Measurements from ENCODE around the gene SLC8A1. TPM values are rescaled to one million over a fixed set of nuclear protein-coding genes. Genes with fewer than 3 reads are reported as not detected.
A peak's percentile ranks its signal among the peaks of the same experiment; 100 is the strongest.

SLC8A1 gene
- polyA plus RNA-seq, 3 donors = 56.1 to 68.8 (median 60.4) TPM

DNA sequence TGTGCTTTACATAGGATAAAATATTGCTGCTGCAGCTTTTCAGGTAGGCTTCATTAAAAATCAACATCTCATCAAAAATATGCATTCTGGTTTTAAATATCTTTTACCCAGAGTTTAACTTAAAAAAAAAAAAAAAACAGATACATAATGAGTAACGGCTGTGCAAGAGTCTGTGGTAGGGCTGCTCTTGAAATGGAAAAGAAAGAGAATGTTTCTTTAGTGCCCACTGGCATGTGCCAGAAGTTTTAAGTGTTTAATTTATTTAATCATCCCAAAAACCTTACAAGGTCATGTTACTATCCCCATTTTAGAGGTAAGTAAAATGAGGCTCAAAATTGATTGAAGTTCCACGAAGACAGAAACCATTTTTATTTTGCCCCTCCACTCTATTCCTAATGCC, 92.1 kb downstream of the SLC8A1 start:
- DNase-seq = no peak

DNA sequence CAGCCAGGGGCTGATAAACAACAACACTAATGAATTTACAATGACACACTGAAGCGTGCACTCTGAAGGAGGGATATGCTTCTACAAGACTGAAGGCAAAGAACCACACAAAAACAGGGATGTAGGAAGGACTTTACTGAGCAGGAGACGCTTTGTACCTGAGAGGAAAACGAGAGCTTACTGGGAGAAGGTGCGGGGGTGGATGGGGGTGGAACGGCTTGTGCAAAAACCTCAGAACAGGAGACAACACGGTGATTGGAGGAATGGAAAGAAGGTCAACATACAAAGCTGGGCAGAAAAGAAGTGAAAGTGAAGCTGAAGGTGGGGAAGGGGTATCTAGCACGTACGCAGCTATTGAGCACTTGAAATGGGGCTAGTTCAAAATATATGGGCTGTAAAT, 93.1 kb downstream of the SLC8A1 start:
- DNase-seq = no peak

DNA sequence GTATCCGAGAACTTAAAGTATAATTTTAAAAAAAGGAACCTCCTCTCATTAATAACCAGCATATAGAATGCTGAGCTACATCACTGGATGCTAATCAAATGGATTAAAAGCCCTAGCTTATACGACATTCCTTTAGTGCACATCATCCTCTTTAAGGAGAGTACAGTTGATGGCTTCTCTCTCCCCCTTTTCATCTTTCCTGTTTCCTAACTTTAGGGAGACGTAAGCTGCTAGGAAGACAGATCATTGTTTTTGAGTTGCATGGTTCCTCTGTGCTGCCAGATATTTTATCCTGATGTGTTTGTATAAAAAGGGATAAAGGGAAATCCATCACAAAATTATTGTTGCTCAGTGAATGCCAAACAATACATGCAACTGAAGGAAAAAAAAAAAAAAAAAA, 94.2 kb downstream of the SLC8A1 start:
- DNase-seq = no peak

DNA sequence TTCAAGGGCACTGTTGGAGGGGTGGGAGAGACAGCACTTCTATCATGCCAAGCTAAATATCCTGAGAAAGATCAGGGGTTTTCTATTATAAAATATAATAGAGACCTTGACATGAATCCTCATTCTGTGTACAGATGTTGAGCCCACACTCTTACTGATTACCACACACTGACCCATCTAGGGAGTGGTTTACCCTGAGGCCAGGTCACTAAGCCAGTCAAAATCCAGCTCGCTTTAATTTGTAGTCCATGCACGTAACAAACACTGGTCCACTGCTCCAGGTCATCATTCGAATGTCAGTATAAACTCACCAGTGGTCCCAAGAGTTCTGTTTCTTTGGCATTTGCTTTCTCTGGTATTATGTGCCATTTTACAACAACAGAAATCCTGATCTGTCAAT, 96.4 kb downstream of the SLC8A1 start:
- no peak for DNase-seq

DNA sequence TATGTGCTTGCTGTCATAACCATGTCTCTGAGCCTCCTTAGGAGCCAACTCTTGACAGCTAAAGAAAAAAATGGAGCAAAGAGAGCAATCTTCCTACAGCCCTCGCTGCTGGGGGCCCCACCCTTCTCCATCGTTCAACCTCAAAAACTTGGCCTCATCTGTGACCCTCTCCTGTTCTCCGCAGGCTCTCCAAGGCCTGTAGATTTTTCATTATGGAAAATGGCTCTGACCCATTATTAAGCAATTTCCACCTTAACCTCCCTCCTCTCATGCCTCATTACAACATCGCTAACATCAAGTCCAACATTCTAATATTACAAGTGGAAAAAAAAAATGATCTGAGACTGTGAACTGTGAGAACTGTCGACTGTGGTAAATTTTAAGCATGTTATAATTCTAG, 98.7 kb downstream of the SLC8A1 start:
- no peak for DNase-seq

DNA sequence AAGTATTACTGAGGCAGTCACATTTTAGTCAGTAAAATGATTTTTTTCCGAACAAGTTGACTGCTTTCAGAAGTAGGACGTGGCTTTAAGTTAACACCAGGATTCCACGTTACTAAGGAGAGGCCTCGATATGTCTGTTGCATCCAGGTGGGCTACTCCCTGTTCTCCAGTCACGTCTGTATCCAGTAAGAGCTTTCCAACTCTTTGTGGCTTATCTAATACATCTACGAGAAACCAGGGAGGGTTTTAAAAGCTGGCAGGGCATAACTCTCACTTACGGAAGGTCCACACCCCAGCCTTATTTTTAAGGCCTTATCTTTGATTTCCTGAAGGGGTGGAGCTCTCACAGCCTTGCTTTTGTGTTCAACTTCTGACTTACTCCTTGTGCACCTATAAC, 99.2 kb downstream of the SLC8A1 start:
- no peak for DNase-seq

DNA sequence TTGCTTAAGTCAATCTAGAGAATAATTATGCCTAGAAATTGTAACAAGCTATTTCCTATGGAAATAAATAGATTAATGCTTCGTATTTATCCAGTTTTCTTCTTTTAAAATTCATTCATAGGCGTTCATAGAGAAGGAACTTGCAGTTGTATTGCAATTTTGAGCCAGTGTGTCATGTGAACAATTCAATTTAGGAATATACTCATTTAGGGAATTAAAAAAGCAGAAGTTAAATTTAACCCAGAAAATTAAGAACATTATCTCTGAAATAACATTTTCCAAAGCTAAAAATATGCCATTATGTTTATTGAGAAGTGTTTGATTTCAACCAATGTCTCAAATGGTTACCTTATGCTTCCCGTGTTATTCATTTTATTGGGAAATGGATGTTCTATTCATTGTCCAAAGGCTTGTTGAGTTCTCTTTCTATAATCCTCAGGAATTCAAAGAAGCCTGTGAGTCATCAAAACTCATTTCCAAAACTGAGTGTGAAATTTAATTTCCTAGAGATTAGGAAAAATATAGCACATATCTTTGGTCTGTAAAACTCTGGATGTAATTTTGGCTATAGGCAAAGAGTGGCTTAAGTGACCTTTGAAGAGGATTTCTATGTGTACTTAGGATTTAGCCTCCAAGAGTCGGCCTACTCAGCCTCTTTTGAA, 99.7 kb downstream of the SLC8A1 start:
- DNase-seq = no peak

DNA sequence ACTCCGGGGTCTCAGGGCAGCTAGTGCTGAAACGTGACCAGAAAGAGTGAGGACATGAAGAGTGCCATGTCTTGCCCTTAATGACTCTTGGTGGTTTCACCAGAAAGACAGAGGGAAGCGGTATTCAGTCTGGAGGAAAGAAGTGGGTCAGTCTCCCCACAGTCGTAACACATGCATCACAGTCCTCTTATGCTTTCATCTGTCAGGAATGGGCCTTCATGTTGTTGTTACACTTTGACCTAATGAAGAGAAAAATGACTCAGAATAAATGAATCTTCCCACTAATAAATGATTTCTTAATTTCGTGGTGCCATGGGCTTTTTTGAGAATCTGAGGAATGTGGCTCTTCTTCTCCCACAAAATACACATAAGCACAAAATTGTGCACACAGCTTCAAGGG, 103.2 kb downstream of the SLC8A1 start:
- DNase-seq = no peak

DNA sequence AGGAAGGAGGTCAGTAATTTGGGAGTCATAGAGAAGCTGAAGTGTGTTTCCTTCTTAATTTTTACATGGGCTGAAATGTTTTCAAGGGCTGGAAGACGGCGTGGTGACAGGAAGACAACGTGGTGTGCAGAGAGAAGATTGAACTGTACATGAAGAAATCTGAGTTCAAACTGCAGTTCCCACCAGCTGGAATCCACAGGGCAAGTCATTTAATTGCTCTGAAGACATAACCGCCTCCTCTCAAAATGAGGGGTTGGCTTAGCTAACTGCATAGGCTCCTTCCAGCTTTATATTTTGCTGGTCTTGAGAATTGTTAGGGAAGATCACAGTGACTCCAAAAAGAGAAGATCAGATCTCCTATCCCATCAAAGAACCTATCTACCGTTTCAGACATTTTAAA, 103.9 kb downstream of the SLC8A1 start:
- no peak for DNase-seq

DNA sequence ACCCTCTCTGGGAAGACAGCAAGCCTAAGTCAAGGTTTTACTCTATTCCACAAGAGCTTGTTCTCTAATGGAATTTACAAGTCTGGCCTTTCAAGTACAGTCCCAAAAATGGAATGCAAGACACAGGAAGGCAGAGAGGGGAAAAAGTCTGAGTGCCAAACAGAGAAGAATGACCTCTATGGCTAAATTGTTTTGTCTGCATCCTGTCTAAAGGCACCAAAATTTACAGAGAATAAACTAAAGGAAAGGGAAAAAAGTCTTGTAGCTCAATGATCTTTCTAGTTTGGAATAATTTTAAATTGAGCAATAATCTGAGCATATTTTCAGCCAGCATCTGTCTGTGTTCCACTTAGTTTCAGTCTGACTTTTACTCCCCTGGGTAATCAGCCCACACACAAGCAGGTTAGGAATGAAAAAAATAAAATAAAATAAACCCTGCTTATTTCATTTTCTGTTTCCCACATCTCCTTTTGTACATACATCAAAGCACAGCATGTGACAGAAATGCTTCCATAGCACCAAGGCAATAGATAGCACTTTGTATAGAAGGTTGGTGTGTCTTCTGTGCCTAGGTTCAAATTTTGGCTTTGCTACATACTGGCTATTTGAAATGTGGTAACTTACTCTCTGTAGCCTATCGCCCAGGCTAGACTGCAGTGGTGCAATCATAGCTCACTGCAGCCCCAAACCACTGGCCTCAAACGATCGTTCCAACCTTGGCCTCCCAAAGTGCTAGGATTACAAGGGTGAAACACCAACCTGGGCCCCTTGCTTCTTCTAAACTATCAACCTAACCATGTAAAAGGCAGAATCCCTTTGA, 105.1 kb downstream of the SLC8A1 start:
- no peak for DNase-seq

DNA sequence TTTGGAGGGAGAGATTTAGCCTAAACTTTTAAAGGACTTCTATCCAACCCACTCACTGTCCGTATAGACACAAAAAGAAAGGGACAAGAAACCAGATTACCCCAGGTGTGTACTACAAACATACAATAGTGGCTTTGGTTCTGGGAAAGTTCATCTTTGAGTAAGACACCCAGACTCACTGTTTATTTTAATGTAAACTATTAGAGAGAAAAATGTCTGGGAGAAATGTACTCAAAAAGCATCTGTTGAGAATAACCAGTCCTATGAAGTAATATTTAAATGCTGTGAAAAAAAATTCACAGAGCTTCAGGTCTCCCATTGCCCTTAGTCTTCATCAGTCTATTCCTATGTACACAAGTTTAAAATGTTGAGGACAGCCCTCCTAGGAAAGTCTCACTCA, 107.5 kb downstream of the SLC8A1 start:
- DNase-seq = no peak

DNA sequence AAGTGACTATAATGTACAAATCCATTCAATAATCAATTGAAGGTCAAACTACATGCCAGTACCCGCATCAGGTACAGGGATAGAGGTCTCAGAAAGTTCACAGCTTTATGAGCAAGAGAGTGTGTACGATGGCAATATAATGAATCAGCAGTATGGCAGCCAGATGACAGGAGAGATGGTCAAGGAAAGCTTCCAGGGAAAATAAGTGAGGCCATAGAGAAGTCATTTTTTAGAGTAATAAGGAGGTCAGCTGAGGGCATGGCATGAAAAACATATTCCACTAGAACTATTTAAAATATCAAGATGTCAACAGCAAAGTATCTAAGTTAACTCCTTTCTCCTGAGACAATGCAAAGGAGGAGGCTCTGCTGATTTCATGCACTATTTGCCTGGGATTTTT, 108.0 kb downstream of the SLC8A1 start:
- no peak for DNase-seq

DNA sequence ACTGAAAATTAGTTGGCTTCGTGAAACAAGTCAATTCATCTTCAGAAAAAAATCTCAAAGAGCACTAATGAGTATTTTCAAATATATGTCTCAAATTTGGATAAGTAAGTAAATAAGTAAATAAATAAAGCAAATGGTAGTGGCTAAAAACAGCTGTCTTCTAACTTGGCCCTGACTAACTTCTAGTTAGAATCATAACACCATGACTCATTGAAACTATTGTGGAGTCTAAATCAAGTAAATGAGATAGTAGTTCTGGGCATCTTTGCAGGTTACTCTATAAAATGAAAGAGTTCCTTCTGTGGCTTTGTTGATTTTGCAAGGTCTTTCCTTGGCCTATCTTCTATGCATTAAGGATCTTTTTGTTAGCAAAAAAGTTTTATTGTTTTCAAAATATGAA, 110.7 kb downstream of the SLC8A1 start:
- no peak for DNase-seq

DNA sequence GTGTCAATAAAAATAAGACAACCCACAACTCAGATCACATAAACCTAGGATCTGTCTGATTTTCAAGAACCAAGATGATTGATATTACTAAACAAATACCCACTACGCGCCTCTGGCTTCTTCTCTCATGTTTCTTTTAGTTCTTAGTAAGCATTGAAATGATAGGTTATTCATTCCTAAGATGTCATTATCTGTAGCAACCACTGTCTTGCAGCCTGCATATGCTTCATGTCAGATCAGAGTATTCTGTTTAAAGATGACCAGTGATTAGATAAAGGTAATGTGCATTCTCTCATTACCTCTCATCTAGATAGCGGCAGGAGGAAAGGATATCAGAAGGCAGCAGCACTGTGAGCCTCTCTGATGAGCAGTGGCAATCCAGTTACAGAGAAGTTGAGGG, 112.9 kb downstream of the SLC8A1 start:
- no peak for DNase-seq

DNA sequence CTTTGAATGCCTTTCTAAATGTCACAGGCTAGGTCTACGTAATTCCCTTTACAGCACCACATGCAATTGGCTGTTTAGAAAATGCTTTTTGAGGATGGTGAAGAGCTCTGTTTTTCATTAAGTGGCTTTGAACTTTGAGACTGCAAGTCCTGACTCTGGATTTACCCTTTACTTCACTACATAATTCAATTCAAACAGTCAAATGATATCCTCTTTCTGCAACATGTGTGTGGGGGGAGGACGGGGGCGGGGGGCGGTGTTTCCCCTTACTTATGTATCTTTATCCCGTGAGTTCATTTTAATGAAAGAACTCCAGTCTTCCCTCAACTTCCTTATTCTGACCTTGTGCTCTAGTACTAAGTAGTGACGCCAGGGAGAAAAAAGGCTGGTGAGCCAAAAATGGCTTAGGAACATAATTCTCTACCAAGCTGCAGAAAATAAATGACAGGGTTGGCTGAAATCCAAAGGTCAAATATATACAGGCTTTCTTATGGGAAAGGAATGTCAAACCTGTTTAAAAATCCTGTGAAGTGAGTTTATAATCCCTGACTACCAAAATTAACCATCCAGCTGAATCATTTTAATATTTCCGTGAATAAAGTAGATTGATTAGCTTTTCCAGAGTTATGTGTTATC, 119.6 kb downstream of the SLC8A1 start:
- DNase-seq = peak; percentile 89

DNA sequence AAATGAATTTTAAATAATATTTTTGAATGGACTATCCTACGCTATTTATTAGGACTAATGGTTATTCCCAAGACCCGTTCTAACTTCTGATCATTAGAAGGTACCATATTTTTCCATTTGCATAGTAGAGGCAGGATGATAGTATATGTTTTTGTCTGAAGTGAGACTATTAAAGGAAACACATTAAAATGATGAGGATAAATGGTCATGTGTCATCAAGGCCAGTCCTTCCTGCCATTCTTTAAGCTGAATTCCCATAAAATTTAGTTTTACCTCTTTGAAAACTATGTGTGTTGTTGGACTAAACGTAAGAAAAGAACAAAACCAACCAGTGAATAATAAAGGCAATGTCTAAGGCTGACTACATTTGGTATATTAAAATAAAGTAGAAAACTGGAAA, 121.8 kb downstream of the SLC8A1 start:
- DNase-seq = no peak

DNA sequence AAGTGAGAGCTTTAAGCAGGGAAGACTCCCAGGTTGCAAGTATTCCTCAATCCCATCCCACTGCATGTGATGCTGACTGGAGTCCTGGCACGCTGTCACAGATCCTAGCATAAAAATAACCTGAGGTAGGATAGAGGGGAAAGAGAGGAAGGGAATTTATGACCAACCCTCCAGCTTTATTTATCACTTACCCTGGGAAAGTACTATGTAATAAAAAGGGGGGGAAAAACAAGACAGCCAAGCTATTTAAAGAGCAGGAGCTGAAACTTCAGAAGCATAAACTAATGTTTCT, 122.2 kb downstream of the SLC8A1 start:
- DNase-seq = no peak

DNA sequence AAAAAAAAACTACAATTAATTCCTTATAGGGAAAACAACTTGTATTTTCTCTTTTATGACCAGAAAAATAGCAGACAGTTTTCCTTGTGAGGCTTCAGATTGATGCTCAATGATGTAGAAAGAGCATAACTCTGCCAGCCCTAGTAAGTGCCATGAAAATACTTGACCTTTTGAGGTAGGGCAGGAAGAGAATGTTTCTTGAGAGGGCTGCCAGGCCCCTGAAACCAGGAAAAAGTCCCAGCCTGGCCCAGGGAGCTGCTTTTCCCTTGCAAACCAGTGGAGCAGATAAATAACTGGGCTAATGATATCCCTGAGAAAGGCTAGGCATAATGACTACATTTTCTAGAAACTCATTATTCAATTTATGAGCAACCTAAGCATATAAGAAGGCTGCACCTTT, 126.8 kb downstream of the SLC8A1 start:
- no peak for DNase-seq

DNA sequence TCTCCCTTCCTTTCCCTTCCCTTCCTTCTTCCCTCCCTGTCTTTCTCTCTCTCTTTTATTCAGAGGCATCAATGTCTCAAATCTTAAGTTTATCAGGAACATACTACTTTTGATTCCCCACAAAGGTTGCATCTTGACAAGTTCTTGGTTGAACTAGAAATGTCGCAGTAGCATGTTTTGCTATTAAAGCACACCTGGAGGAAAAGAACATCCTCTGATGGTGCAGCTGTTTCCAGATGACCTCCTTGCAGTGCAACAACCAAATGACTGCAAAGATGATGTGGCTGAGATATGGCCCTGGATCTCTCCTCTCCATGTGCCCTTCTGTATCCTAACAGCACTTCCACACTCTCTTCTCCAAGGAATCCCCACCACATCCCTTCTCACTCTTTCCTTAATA, 127.2 kb downstream of the SLC8A1 start:
- DNase-seq = no peak

DNA sequence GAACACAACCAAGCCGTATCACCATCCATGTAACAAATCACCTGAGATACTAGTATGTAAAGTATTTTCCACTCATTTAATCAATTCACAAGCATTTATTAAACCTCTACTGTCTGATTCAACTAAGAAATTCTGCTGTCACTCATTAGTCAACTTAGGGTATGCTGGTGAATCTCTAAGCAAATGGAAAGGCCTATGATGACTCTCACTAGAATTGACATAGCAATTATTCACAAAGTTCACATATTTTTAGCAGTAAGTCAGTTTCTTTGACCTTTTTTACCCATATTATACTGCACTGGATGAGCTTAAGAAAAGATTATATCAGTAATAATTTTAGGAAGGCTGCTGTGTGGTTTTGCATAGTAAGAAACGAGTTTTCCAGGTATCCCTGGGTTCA, 130.1 kb downstream of the SLC8A1 start:
- DNase-seq = no peak

DNA sequence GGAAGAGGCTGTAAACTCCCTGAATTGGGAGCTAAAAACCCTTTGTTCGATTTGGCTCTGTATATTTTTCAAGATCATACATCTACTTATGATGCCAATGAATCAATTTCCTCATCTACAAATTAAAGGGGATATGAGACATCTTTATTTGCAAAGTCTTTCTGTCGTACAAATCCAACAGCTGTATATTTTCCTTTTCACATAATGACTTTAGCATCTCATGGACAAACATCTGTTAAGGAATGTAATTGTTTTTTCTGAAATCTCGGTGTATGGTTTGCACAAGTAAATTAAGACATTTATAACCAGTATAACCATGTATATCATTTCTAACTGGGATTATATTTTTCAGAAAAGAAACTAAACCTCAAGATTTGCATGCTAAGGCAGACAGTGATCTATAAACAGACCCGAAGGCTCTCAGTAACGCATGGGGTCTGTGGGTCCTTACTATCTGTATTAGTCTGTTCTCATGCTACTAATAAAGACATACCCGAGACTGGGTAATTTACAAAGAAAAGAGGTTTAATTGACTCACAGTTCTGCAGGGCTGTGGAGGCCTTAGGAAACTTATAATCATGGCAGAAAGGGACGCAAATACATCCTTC, 130.8 kb downstream of the SLC8A1 start:
- no peak for DNase-seq

DNA sequence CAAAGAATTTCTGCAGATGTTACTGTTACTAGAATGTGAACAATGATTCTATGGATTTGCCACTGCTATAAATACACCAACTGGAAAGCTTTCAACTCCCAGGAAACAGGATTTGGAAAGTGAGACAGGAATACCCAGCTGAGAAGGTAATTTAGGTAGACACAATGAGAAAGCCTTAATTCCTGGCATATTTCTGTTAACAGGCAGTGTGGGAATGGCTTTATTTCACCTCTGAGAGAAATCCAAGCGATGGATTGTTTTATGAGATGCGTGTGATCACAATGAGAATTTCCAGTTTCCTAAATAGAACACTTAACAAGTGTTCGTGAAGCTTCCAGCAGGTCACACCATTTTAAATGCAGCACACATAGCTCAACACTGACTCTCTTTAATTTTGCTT, 133.0 kb downstream of the SLC8A1 start:
- no peak for DNase-seq

DNA sequence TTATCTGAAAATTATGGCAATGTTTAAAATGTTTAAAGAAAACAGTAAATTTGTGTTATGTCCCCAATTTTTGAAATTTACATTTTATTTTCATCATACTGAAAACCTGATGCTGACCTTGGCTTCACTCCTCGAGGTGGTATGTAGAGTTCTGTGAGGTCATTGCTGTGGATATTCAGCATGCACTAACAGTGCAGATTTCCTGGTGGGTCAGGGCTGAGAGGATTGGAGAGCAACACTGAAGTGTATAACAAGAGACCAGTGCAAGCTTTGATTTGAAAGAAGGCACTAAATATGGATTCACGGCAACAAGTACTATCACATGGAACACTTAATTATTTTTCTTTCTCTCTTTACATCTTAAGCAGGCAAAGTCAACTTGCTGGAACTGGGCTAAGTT, 134.1 kb downstream of the SLC8A1 start:
- DNase-seq = no peak
